GM23338 (cell line): Measurements from ENCODE around the gene CPD.

Experiments used
- CTCF ChIP-seq, 2 experiments: fragments of 200-600 bp in 1 of 2; sonication (generic) in 1 of 2; conservative IDR thresholded peaks; 2 replicates each; pipeline versions ENCODE4 v1.5.1 to v1.6.1; 2016 to 2017; ENCODE audit warnings: antibody characterized with exemption in 2 of 2, low read depth in 2 of 2, mild to moderate bottlenecking in 2 of 2, moderate library complexity in 1 of 2
- ETS1 ChIP-seq: IDR thresholded peaks from 2 replicates; pipeline ENCODE4 v1.6.1; 2016; ENCODE audit warnings: antibody characterized with exemption
- EZH2 ChIP-seq: fragments of 200-600 bp; sonication (generic); IDR thresholded peaks from one replicate; pipeline ENCODE4 v1.8.0; 2017; ENCODE audit warnings: antibody characterized with exemption, mild to moderate bottlenecking, low read depth; ENCODE audit not compliant: unreplicated experiment
- EZH2phosphoT487 ChIP-seq: fragments of 200-600 bp; sonication (generic); IDR thresholded peaks from one replicate; pipeline ENCODE4 v1.8.1; 2018; ENCODE audit warnings: antibody characterized with exemption; ENCODE audit not compliant: unreplicated experiment
- JUNB ChIP-seq: IDR thresholded peaks from one replicate; pipeline ENCODE4 v1.6.1; 2016; ENCODE audit warnings: antibody characterized with exemption; ENCODE audit not compliant: unreplicated experiment
- NANOG ChIP-seq: IDR thresholded peaks from 2 replicates; pipeline ENCODE4 v1.6.1; 2016; ENCODE audit warnings: antibody characterized with exemption, borderline replicate concordance
- POLR2AphosphoS5 ChIP-seq: IDR thresholded peaks from 2 replicates; pipeline ENCODE4 v1.6.1; 2016; ENCODE audit warnings: antibody characterized with exemption, low read depth
- REST ChIP-seq: IDR thresholded peaks from one replicate; pipeline ENCODE4 v1.6.1; 2018; ENCODE audit warnings: antibody characterized with exemption; ENCODE audit not compliant: unreplicated experiment
- STAT1 ChIP-seq: IDR thresholded peaks from one replicate; pipeline ENCODE4 v1.6.1; 2016; ENCODE audit warnings: antibody characterized with exemption; ENCODE audit not compliant: unreplicated experiment
- ZNF114 ChIP-seq: fragments of 250-450 bp; sonication (Bioruptor Pico); IDR thresholded peaks from 2 replicates; pipeline ENCODE4 v1.5.0; 2020; ENCODE audit warnings: mild to moderate bottlenecking, moderate library complexity
- ZNF331 ChIP-seq: fragments of 250-450 bp; sonication (Bioruptor Pico); IDR thresholded peaks from 2 replicates; pipeline ENCODE4 v1.5.0; 2020; ENCODE audit warnings: low read depth, mild to moderate bottlenecking, moderate library complexity

GRCh38 chr17:30345089-30345433 is 33.7 kb upstream of the CPD start:
- TF ChIP-seq CTCF (conservative IDR thresholded peaks at IDR 0.05; ENCODE audit: low read depth in 2 of 2) (no peak), POLR2AphosphoS5 (no peak), EZH2 (no peak), ETS1 (no peak), EZH2phosphoT487 (no peak), REST (no peak), STAT1 (no peak), ZNF114 (CRISPR knock-in tag) (no peak), ZNF331 (no peak), JUNB (no peak), NANOG (no peak)
